SK-N-SH (cell line): Measurements from ENCODE around the gene IFT25.
"Not testable (repeated sequence)": the region's sequence is repeated elsewhere in the genome, so short reads cannot be mapped to it uniquely, and the experiment has no call there.

Experiments used
- CTCF ChIP-seq: fragments of 200-600 bp; sonication (generic); IDR thresholded peaks from 2 replicates; pipeline ENCODE4 v1.6.1; 2017; ENCODE audit warnings: antibody characterized with exemption, mild to moderate bottlenecking, moderate library complexity
- EZH2phosphoT487 ChIP-seq: fragments of 200-600 bp; sonication (generic); IDR thresholded peaks from 2 replicates; pipeline ENCODE4 v1.6.1; 2017; ENCODE audit warnings: low read depth, mixed run types, mild to moderate bottlenecking, antibody characterized with exemption, moderate library complexity, borderline replicate concordance
- JUND ChIP-seq: IDR thresholded peaks from 2 replicates; pipeline ENCODE4 v1.4.0; 2012
- MAX ChIP-seq: IDR thresholded peaks from 2 replicates; pipeline ENCODE4 v1.4.0; 2012; ENCODE audit warnings: low read depth
- MXI1 ChIP-seq: IDR thresholded peaks from 2 replicates; pipeline ENCODE4 v1.6.1; 2012; ENCODE audit warnings: mild to moderate bottlenecking, low read depth, low read length, improper control_type of control experiment
- POLR2AphosphoS5 ChIP-seq: IDR thresholded peaks from 2 replicates; pipeline ENCODE4 v1.6.1; 2012; ENCODE audit warnings: low read depth, low read length
- RAD21 ChIP-seq: IDR thresholded peaks from 2 replicates; pipeline ENCODE4 v1.6.1; 2012; ENCODE audit warnings: mild to moderate bottlenecking, low read length
- RCOR1 ChIP-seq: fragments of 150-350 bp; IDR thresholded peaks from 2 replicates; pipeline ENCODE4 v1.6.1; 2017; ENCODE audit warnings: antibody characterized with exemption, low read length
- TAF1 ChIP-seq: IDR thresholded peaks from 2 replicates; pipeline ENCODE4 v1.6.1; 2012; ENCODE audit warnings: low read depth, mild to moderate bottlenecking, low read length, moderate library complexity, borderline replicate concordance
- USF2 ChIP-seq: fragments of 150-350 bp; IDR thresholded peaks from 2 replicates; pipeline ENCODE4 v1.6.1; 2017; ENCODE audit warnings: antibody characterized with exemption, low read length, low read depth, borderline replicate concordance
- YY1 ChIP-seq: IDR thresholded peaks from 2 replicates; pipeline ENCODE4 v1.4.0; 2012; ENCODE audit warnings: low read depth, mild to moderate bottlenecking

- TF ChIP-seq TAF1, CTCF, JUND, EZH2phosphoT487, RCOR1, POLR2AphosphoS5, YY1, MXI1, MAX, RAD21, USF2: not testable (repeated sequence)
Measured at GRCh38 chr1:53969323-53969722, 23.8 kb upstream of the IFT25 start.
